Activated CD4-positive, alpha-beta memory T cell treated with anti-CD3 and anti-CD28 coated beads for 36 hours (primary cell): ENCODE data around the gene BPIFB4. TPM values are rescaled to one million over a fixed set of nuclear protein-coding genes. Genes with fewer than 3 reads are reported as not detected.

Source experiments
- CTCF ChIA-PET: fragments of 350-600 bp; sonication (Branson Sonifier 250); formaldehyde crosslinking; loops from one replicate; lab custom pipeline; 2021; ENCODE audit warnings: antibody characterized with exemption, inconsistent platforms; lab: Charles Lee
- POLR2A ChIA-PET: fragments of 350-600 bp; sonication (Branson Sonifier 250); formaldehyde crosslinking; loops from one replicate; lab custom pipeline; 2021; ENCODE audit warnings: antibody characterized with exemption; lab: Charles Lee
- DNase-seq: peaks from one replicate; pipeline ENCODE4 v3.0.0-alpha.2; 2020
- H3K27ac Mint-ChIP-seq: one replicate; pipeline ENCODE4 v1.8.0; 2021; ENCODE audit warnings: mixed read lengths
- H3K27me3 Mint-ChIP-seq: one replicate; pipeline ENCODE4 v1.8.0; 2021; ENCODE audit warnings: mixed read lengths
- H3K36me3 Mint-ChIP-seq: one replicate; pipeline ENCODE4 v1.8.0; 2021; ENCODE audit warnings: mixed read lengths
- H3K4me1 Mint-ChIP-seq: one replicate; pipeline ENCODE4 v1.8.0; 2021; ENCODE audit warnings: low read depth, mixed read lengths
- H3K4me3 Mint-ChIP-seq: one replicate; pipeline ENCODE4 v1.8.0; 2021; ENCODE audit warnings: mild to moderate bottlenecking, mixed read lengths
- H3K9me3 Mint-ChIP-seq: one replicate; pipeline ENCODE4 v1.8.0; 2021; ENCODE audit warnings: mixed read lengths
- intact Hi-C: fragments of 100-400 bp; cut with micrococcal nuclease; formaldehyde crosslinking; loops from one replicate; pipeline ENCODE4 v1.15.1; 2023
- total RNA-seq, 2 experiments: library from RNA; stranded (reverse); gene quantifications; one replicate each; pipeline ENCODE4 v1.2.3, GENCODE V29; 2021

The BPIFB4 gene
- total RNA-seq, 2 experiments from 2014 or later = not detected

DNA sequence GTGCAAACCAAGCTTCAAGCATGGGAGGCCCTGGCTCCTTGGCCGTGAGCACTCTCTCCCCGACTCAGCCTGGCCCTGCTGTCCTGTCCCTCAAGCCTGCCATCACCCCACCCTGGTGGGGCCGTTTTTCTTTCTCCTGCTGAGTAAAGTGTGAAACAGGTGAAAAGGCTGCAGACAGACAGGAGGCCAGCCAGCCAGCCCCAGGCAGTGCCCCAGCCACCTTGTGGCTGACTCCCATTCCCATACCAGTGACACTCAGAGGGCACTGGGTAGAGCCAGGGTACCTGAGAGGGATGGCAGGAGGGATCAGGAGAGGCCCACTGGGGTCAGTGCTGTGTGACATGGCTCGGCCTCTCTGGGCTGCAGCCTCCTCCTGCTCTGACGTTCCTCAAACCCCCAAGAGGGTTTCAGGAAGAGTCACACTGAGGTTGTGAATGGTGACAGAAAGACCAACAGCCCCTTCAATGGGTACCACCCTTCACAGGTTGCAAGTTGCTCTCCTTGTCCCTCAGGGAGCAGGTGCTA lies 52.6 kb downstream of the BPIFB4 start:
- Mint-ChIP-seq H3K4me3 (no peak overlapping the region), H3K27me3 (peaks cover 12% of the 10 kb centered on the region), H3K36me3 (no peaks in the 10 kb centered on the region), H3K27ac (no peak overlapping the region), H3K4me1 (no peaks in the 10 kb centered on the region), H3K9me3 (no peaks in the 10 kb centered on the region)
- ChIA-PET POLR2A (no interaction called here), CTCF (interaction anchor here (0.7 kb wide), 1 partner anchor 51 kb away, joined by 3 read pairs; no protein-coding TSS in a partner anchor)
- DNase-seq = no peak
- intact Hi-C loops = no loop called here

DNA sequence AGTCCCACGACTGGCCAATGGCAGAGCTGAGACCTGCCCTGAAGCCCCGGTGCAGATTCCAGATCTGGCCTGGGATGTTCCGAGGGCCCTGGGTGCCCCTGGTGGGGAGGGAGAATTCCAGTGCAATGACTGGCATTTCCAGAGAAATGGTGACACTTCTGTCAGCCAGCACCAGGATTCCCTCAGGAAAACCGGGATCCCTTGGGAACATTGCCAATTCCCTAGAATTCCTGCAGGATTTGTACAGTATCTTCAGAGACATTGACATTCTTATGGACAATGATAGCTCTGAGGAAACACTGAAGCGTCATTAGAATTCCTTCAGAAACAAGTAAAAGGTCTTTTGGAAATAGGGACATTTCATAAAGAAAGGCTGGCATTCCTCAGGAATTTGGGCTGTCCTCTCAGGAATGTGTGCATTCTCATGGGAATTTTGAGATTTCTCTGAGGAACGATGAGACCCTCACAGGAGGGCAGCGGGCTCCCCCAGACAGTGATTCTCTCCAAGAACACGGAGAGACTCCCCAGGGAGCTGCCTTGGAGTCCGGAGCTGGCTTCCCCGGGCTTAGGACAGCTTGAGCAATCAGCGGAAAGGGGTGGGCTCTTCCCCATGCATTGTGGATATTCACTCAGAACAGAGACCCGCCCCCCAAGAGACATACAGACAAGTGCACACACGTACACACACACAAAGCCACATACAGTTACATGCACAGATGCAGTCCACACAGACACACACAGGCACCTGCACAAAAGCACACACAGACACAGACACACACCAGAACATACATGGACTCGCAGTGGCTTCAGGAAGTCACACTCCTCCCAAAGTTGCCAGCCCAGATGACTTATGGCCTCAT lies 53.3 kb downstream of the BPIFB4 start:
- intact Hi-C loops = no loop called here
- Mint-ChIP-seq H3K27me3 (peaks cover 12% of the 10 kb centered on the region), H3K4me3 (no peak overlapping the region), H3K36me3 (no peaks in the 10 kb centered on the region), H3K9me3 (no peaks in the 10 kb centered on the region), H3K4me1 (no peaks in the 10 kb centered on the region), H3K27ac (no peak overlapping the region)
- CTCF ChIA-PET = no interaction called here
- POLR2A ChIA-PET = no interaction called here
- no peak for DNase-seq

DNA sequence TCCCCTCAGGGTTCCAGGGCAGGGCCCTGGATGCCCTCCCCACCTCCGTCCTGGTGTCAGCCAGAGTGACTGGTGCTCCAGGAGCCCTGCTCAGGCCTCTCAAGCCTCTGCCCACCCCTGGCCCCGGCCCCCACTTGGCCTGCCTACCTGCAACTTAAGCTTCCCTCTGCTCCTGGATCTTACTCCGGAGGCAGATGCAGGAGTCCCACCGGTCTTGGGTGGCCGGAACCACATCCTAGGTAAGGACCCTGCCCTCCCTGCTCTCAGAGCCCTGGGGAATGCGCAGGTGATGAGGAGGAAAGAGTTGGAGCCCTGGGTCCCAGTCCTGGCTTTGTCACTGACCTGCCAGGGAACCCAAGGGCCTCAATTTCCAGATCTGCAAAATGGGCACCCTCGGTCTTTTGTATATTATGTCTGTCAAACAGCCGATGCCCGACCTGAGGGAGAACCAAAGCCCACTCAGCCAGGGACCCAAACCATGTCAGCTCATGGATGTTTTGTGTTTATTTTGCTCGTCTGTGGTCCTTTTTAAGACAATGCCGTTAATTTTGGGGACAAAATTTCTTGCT lies 54.0 kb downstream of the BPIFB4 start:
- no peak for DNase-seq

DNA sequence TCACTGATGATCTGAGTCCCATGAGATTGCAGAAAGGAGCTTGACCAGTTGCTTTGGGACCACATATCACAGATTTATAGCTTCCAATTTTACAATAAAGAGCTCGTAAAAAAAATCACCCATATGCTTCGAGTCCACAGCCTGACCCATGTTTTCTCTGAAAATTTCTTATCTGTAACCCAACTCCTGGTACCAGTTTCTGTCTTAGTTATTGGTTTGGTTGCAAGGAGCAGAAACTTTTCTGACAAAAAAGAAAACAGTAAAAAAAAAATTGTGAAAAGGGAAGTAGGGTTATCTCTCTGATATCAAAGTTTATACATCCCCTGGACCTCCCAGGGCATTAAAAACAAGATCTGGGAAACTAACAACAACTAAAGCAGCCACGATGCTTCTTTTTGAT lies 57.8 kb downstream of the BPIFB4 start:
- H3K9me3 Mint-ChIP-seq = no peaks in the 10 kb centered on the region
- no peaks in the 10 kb centered on the region for H3K4me1 Mint-ChIP-seq
- ChIA-PET POLR2A (no interaction called here), CTCF (no interaction called here)
- H3K4me3 Mint-ChIP-seq = no peak overlapping the region
- peaks cover 5% of the 10 kb centered on the region for H3K27me3 Mint-ChIP-seq
- H3K36me3 Mint-ChIP-seq = no peaks in the 10 kb centered on the region
- no peak for DNase-seq
- intact Hi-C loops = no loop called here
- no peak overlapping the region for H3K27ac Mint-ChIP-seq

More for the DNA sequence above, 54.0 kb downstream of the BPIFB4 start:
- CTCF ChIA-PET = no interaction called here
- Mint-ChIP-seq H3K27me3 (peaks cover 12% of the 10 kb centered on the region), H3K36me3 (no peaks in the 10 kb centered on the region), H3K4me3 (no peak overlapping the region), H3K9me3 (no peaks in the 10 kb centered on the region), H3K27ac (no peak overlapping the region), H3K4me1 (no peaks in the 10 kb centered on the region)
- POLR2A ChIA-PET = no interaction called here
- intact Hi-C loops = no loop called here

GRCh38 chr20:33139467-33139866 lies 60.0 kb downstream of the BPIFB4 start:
- no peaks in the 10 kb centered on the region for H3K4me1 Mint-ChIP-seq
- ChIA-PET POLR2A (no interaction called here), CTCF (no interaction called here)
- H3K36me3 Mint-ChIP-seq = no peaks in the 10 kb centered on the region
- intact Hi-C loops = no loop called here
- H3K9me3 Mint-ChIP-seq = no peaks in the 10 kb centered on the region
- H3K27ac Mint-ChIP-seq = no peak overlapping the region
- peaks cover 5% of the 10 kb centered on the region for H3K27me3 Mint-ChIP-seq
- H3K4me3 Mint-ChIP-seq = no peak overlapping the region
- DNase-seq = no peak

DNA sequence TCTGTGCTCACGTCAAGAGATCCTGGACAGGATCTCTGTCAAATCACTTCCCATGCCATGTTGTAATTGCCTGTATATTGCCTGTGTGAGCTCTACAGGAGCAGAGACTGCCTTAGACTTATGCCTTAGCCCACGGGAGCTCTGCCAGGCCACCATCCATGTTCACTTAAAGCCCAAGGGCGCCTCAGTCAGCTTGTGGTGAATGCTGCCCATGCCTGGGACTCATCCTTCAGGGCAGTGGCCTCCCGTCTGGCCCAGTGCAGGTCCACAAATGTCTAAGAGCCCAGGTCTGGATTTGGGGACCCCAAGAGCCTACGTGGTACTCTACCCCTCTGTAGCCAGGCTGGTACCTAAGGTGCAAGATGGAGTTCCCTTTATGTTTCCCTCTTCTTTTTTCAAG lies 66.1 kb downstream of the BPIFB4 start:
- POLR2A ChIA-PET = no interaction called here
- H3K4me1 Mint-ChIP-seq = no peaks in the 10 kb centered on the region
- intact Hi-C loops = no loop called here
- no peaks in the 10 kb centered on the region for H3K9me3 Mint-ChIP-seq
- H3K27ac Mint-ChIP-seq = no peak overlapping the region
- CTCF ChIA-PET = no interaction called here
- no peaks in the 10 kb centered on the region for H3K36me3 Mint-ChIP-seq
- DNase-seq = no peak
- peaks cover 22% of the 10 kb centered on the region for H3K27me3 Mint-ChIP-seq
- no peak overlapping the region for H3K4me3 Mint-ChIP-seq

DNA sequence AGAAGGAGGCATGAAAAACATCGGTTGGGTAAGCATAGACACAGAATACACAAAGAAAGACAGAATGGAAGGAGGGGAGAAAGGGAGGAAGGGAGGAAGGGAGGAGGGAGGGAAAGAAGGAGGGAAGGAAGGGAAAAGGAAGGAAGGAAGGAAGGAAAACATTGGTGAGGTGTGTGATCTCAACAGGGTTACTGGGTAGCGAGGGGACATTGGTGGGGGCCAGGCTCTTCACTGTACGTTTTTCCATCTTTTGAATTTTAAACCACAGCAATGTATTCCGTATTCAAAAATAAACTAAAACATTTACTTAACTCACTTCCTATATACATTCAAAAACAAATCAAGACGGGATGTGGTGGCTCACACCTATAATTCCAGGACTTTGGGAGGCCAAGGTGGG lies 67.9 kb downstream of the BPIFB4 start:
- POLR2A ChIA-PET = no interaction called here
- H3K4me3 Mint-ChIP-seq = no peak overlapping the region

GRCh38 chr20:33148040-33148439 lies 68.6 kb downstream of the BPIFB4 start:
- ChIA-PET CTCF (no interaction called here), POLR2A (no interaction called here)
- intact Hi-C loops = no loop called here
- no peak overlapping the region for H3K27ac Mint-ChIP-seq
- no peak overlapping the region for H3K4me3 Mint-ChIP-seq
- H3K36me3 Mint-ChIP-seq = no peaks in the 10 kb centered on the region
- H3K4me1 Mint-ChIP-seq = no peaks in the 10 kb centered on the region
- peaks cover 22% of the 10 kb centered on the region for H3K27me3 Mint-ChIP-seq
- H3K9me3 Mint-ChIP-seq = no peaks in the 10 kb centered on the region
- no peak for DNase-seq

More for the DNA sequence above, 67.9 kb downstream of the BPIFB4 start:
- Mint-ChIP-seq H3K4me1 (no peaks in the 10 kb centered on the region), H3K27me3 (peaks cover 22% of the 10 kb centered on the region), H3K9me3 (no peaks in the 10 kb centered on the region), H3K27ac (no peak overlapping the region), H3K36me3 (no peaks in the 10 kb centered on the region)
- CTCF ChIA-PET = no interaction called here
- no peak for DNase-seq
- intact Hi-C loops = no loop called here

- intact Hi-C loops = no loop called here
- Mint-ChIP-seq H3K27ac (no peak overlapping the region), H3K27me3 (peaks cover 20% of the 10 kb centered on the region), H3K4me1 (no peaks in the 10 kb centered on the region), H3K4me3 (no peak overlapping the region), H3K9me3 (no peaks in the 10 kb centered on the region), H3K36me3 (no peaks in the 10 kb centered on the region)
- ChIA-PET POLR2A (no interaction called here), CTCF (no interaction called here)
- no peak for DNase-seq
Observed at GRCh38 chr20:33154252-33154651, 74.8 kb downstream of the BPIFB4 start.

DNA sequence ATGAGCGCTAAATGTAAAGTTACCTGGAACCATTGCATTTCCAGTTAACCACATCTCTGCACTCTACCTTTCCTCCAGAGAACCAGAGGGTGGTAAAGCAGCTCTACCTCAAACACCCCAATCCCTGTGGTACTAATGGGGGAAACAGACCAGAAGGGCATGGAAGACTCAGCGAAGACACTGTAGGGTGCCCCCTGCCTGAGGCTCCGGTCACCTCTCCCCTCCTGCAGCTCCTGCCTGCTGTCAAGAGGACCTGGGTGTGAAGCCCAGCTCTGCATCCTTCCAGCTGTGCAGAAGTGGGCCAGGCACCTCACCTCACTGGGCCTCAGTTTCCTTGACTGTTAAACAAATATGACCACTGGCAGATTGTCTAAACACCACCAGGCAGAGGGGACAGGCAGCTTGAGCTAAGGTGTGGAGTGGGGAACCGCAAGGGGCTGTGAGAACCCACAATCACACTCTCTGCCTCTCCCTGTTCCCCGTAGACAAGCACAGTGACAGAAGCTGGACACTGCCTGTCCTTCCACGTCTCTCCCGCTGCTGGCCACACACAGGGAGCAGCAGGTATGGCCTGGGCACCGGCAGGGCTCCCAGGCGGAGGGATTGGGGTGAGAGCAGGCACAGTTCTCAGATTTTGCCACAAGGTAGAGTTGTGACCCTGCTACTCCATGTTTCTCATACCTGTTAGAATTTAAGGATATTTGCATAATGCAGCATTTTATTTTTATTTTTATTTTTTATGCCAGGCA lies 79.4 kb downstream of the BPIFB4 start:
- Mint-ChIP-seq H3K4me1 (no peaks in the 10 kb centered on the region), H3K36me3 (no peaks in the 10 kb centered on the region), H3K27ac (no peak overlapping the region), H3K4me3 (no peak overlapping the region), H3K9me3 (no peaks in the 10 kb centered on the region), H3K27me3 (peaks cover 15% of the 10 kb centered on the region)
- DNase-seq = no peak
- ChIA-PET POLR2A (no interaction called here), CTCF (no interaction called here)
- intact Hi-C loops = no loop called here

- Mint-ChIP-seq H3K4me1 (no peaks in the 10 kb centered on the region), H3K9me3 (no peaks in the 10 kb centered on the region), H3K36me3 (no peaks in the 10 kb centered on the region), H3K27ac (no peak overlapping the region), H3K4me3 (no peak overlapping the region), H3K27me3 (peaks cover 7% of the 10 kb centered on the region)
- DNase-seq = no peak
- POLR2A ChIA-PET = no interaction called here
- intact Hi-C loops = no loop called here
- CTCF ChIA-PET = no interaction called here
Observed at GRCh38 chr20:33159713-33160112, 80.3 kb downstream of the BPIFB4 start.

- Mint-ChIP-seq H3K27ac (no peak overlapping the region), H3K36me3 (no peaks in the 10 kb centered on the region), H3K4me1 (no peaks in the 10 kb centered on the region), H3K27me3 (peaks cover 4% of the 10 kb centered on the region), H3K4me3 (no peak overlapping the region), H3K9me3 (no peaks in the 10 kb centered on the region)
- intact Hi-C loops = no loop called here
- DNase-seq = no peak
- ChIA-PET CTCF (no interaction called here), POLR2A (no interaction called here)
Observed at GRCh38 chr20:33160681-33161080, 81.2 kb downstream of the BPIFB4 start.
